22Rv1 (cell line): ENCODE results near the gene PHOX2A.

Experiments
- H3K27ac ChIP-seq: fragments of 450-650 bp; 2 replicates; pipeline ENCODE4 v1.5.1; 2017
- ZFX ChIP-seq: fragments of 450-650 bp; IDR thresholded peaks from 2 replicates; pipeline ENCODE4 v1.6.1; 2017; ENCODE audit warnings: antibody characterized with exemption, borderline replicate concordance
- TF ChIP-seq, protein P1 (sequence below): fragments of 450-650 bp; IDR thresholded peaks from 2 replicates; pipeline ENCODE4 v1.5.1; 2017; ENCODE audit warnings: mild to moderate bottlenecking

PHOX2A gene

DNA sequence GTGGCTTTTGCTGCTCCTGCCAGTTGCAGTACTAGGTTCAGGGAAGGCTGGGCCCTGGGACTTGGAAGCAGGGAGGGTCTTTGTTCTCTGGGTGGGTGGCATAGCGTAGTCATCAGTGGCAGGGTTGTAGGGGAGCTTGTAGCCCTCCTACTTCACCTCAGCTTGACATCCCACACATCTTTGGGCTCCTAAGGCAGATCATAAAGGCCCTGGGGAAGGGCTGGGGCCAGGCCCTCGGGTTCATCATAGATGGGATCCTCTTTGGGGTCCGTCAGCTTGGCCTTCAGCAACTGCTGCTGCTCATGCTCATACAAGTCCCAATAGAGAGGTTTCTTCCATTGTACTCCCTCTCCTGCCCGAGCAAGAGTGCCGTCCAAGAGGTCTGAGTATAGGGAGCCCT lies 6.0 kb upstream of the PHOX2A start:
- H3K27ac ChIP-seq, result no peak overlapping the region
- TF ChIP-seq, protein P1, sequence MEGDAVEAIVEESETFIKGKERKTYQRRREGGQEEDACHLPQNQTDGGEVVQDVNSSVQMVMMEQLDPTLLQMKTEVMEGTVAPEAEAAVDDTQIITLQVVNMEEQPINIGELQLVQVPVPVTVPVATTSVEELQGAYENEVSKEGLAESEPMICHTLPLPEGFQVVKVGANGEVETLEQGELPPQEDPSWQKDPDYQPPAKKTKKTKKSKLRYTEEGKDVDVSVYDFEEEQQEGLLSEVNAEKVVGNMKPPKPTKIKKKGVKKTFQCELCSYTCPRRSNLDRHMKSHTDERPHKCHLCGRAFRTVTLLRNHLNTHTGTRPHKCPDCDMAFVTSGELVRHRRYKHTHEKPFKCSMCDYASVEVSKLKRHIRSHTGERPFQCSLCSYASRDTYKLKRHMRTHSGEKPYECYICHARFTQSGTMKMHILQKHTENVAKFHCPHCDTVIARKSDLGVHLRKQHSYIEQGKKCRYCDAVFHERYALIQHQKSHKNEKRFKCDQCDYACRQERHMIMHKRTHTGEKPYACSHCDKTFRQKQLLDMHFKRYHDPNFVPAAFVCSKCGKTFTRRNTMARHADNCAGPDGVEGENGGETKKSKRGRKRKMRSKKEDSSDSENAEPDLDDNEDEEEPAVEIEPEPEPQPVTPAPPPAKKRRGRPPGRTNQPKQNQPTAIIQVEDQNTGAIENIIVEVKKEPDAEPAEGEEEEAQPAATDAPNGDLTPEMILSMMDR, result no peak
- no peak for TF ChIP-seq ZFX

DNA sequence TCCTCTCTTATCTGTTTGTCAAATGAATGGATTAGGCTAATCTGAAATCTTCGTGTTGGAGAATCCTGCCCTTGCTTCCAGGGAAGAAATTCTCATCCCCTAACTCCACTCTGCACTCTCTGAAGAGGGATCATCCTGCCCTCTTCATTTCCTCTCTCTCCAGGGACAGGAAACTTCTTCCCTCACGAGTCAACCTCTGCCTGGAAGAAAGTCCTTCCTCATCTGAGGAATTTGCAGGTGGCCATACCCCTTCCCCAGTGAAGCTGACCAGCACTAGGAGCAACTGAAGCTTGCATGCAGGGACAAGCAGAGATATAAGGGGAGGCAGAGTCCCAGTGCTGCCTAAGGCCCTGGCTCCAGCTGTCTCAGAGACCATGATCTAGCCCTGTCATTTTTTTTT lies 3.6 kb upstream of the PHOX2A start:
- no peak overlapping the region for H3K27ac ChIP-seq
- no peak for TF ChIP-seq ZFX
- TF ChIP-seq, protein P1, result no peak

DNA sequence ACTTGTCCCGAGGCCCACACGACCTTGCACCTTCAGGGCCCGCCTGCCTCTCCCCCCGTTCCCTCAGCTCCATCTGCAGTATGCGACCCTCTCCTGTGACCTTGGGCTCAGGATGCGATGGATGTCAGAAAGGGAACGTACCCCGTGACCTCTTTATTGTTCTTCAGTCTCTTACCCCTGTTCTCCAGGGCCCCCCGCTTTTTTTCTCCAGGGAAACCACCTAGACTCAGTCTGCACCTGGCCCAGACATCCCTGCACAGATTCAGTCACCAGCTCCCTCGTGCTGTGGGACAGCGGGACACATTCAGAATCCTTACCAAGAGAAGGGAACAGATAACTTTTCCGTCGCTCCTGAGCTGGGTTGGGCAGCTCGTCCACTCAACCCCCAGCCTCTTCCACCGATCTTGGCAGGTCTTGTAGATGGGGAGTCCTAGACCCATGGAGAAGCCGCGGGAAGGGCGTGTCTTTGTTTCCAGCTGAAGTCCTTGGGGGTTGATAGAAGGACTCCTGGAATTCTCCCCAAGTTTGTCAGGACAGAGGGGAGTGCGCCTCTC lies 1.4 kb upstream of the PHOX2A start:
- TF ChIP-seq, protein P1, result no peak
- no peak for TF ChIP-seq ZFX
- no peak overlapping the region for H3K27ac ChIP-seq

DNA sequence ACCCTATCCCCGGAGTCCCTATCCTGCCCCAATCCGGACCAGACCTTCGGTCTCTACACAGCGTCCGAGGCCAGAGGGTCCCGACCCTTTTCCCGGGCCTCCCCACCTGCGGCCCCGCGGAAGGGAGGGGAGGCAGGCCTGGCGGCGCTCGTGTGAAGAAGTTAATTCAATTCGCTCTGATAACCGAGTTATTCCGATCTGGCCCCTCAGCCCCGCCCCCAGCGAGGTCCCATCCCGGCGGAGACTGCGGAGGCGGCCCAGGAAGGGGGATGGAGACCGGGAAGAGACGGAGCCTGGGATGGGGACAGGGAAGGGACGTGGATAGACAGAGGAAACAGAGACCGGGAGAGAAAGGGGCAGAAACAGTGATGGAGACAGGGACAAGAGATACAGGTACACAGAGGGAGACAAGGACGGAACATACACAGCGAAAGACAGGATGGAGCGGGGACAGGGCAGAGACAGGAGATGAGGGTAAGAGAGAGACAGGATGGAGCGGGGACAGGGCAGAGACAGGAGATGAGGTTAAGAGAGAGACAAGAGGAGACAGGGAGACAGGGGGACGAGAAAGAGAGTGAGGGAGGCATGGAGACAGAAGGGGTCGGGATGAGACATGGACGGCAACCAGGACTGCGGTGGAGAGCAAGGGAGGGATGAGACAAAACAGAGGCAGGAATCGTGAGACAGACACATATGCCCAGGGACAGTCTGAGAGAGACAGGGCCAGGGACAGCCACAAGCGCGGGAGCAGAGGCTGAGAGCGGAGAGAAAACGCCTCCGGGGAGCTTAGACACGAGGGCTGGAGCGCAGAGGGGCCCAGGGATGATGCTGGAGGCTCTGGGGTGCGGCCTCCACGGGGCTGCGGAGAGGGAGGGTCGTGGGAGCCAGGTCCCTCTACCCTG lies 636 bp upstream of the PHOX2A start:
- TF ChIP-seq, protein P1, result no peak
- no peak for TF ChIP-seq ZFX

DNA sequence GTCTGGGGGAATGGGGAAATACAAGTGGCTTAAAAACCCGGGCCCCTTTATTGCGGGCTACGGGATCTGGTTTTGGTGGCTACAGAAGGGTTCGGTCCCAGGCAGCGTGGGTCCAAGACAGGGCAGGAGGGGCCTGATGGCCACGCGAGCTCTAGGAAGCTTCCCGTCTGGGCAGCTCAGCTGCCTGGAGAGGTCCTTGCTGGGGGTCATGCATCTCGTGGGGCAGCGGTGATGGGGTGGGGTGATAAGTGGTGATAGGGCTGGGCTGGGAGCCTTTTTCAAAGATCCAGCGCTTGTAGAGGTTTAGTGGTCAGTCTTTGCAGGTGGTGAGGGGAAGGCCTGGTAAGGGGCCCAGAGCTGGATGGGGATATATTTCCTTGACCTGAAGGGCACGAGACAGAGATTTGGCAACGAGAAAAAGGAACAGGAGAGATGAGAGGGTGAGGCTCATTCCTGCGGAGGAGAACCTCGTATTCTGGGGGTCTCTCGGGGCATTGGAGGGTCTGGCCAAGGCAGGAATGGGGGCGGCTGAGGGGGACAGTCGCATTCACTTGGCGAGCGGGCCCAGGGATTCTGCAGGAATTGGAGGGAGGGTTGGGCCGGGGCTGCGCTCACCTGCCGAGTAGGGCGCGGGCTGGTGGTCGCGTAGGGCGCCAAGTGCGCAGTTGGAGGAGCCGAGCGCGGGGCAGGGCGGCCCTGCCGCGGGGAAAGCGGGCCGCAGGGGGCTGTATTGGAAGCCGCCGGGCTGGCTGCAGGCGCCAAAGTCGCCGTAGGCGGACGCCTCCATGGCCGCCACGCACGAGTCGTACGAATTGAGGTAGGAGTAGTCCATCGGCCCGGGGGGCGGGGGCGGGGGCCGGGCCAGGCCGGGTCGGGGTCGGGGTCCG lies 560 bp downstream of the PHOX2A start:
- TF ChIP-seq, protein P1, result no peak
- H3K27ac ChIP-seq, result no peak overlapping the region

More for the DNA sequence above, 636 bp upstream of the PHOX2A start:
- H3K27ac ChIP-seq, result no peak overlapping the region

DNA sequence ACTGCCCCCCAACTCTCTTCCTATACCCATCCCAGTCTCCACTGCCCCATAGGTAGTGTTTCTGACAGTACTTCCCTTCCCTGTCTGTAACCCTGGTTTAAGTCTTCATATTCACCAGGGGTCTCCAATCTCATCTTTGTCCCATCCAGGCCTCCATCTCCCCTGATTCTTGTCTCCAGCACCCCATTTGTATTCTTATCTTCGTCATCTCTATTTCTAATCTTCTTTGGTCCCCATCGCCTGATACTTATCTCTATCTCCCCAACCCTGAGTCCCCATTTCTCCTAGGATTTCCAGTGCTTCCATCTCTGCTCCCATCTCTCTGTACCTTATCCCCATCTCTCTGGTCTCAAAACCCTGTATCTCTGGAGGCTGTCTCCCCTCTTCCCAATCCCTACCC lies 1.8 kb downstream of the PHOX2A start:
- TF ChIP-seq, protein P1, result no peak
- no peak for TF ChIP-seq ZFX
- H3K27ac ChIP-seq, result no peak overlapping the region
